ENCODE results near the gene PARD6G. TPM values are rescaled to one million over a fixed set of nuclear protein-coding genes. Genes with fewer than 3 reads are reported as not detected.
"Not testable (repeated sequence)": the region's sequence is repeated elsewhere in the genome, so short reads cannot be mapped to it uniquely, and the experiment has no call there.

Gene PARD6G
- total and polyA plus RNA-seq, 7 donors = 0.22 to 1.5 (median 1.1) TPM

- TF ChIP-seq, protein P1, sequence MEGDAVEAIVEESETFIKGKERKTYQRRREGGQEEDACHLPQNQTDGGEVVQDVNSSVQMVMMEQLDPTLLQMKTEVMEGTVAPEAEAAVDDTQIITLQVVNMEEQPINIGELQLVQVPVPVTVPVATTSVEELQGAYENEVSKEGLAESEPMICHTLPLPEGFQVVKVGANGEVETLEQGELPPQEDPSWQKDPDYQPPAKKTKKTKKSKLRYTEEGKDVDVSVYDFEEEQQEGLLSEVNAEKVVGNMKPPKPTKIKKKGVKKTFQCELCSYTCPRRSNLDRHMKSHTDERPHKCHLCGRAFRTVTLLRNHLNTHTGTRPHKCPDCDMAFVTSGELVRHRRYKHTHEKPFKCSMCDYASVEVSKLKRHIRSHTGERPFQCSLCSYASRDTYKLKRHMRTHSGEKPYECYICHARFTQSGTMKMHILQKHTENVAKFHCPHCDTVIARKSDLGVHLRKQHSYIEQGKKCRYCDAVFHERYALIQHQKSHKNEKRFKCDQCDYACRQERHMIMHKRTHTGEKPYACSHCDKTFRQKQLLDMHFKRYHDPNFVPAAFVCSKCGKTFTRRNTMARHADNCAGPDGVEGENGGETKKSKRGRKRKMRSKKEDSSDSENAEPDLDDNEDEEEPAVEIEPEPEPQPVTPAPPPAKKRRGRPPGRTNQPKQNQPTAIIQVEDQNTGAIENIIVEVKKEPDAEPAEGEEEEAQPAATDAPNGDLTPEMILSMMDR (IDR thresholded peaks at IDR 0.05) = peak; percentile 89
- intact Hi-C loops (cut with DNase I); H3K27ac ChIP-seq; H3K4me1 ChIP-seq; H3K9me3 ChIP-seq; H3K27me3 ChIP-seq (ENCODE audit: insufficient read depth in 3 of 3, low read length in 2 of 3); H3K36me3 ChIP-seq (ENCODE audit: insufficient read depth in 1 of 2, low read depth in 1 of 2); H3K4me3 ChIP-seq: not testable (repeated sequence)
- DNase-seq = peak; percentile 71 to 84
- peak in 3 of 4 donors; percentile 36 to 75 (median 38) for ATAC-seq
- WGBS, 3 donors = 42 to 64% (median 47%) methylated on average over 12 of the region's 12 CpGs
These were observed 10.5 kb upstream of the PARD6G start for GRCh38 chr18:80257579-80258543.

DNA sequence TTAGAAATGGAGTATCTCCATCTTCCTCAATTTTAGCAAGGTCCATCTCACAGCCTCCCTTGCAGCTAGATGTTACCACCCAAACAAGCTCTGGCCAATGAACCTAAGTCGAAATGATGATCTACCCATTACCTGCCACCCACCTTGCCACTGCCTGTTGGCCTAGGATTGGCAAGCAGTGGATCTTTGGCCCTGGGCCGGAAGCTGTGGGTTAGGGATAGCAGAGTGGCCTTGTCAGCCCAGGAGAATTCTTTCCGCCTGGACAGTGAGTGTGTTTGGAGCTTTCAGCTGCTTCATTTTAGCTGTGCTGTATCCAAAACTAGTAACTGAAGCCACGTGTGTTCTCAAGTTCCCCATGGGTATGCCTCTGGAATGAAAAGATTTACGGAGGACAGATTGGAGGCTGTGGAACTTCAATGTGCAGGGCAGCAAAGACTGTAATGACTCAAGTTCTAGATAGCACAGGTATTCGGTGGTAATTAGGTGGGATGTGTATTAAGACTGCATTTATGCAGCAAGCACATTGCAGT is 7.7 kb upstream of the PARD6G start:
- DNase-seq (no peak), ATAC-seq (peak in 2 of 4 donors; percentile 20 to 46)
- Histone ChIP-seq H3K27ac (no peak overlapping the region), H3K9me3 (no peaks in the 10 kb centered on the region), H3K27me3 (ENCODE audit: insufficient read depth in 3 of 3, low read length in 2 of 3) (no peaks in the 10 kb centered on the region), H3K4me3 (no peak overlapping the region), H3K4me1 (peaks cover 3% of the 10 kb centered on the region), H3K36me3 (ENCODE audit: insufficient read depth in 1 of 2, low read depth in 1 of 2) (no peaks in the 10 kb centered on the region)
- WGBS, 3 donors = 28 to 32% (median 29%) methylated on average over 6 of the region's 6 CpGs
- intact Hi-C loops (cut with DNase I) = no loop called here
- TF ChIP-seq, protein P1 (IDR thresholded peaks at IDR 0.05) = no peak

DNA sequence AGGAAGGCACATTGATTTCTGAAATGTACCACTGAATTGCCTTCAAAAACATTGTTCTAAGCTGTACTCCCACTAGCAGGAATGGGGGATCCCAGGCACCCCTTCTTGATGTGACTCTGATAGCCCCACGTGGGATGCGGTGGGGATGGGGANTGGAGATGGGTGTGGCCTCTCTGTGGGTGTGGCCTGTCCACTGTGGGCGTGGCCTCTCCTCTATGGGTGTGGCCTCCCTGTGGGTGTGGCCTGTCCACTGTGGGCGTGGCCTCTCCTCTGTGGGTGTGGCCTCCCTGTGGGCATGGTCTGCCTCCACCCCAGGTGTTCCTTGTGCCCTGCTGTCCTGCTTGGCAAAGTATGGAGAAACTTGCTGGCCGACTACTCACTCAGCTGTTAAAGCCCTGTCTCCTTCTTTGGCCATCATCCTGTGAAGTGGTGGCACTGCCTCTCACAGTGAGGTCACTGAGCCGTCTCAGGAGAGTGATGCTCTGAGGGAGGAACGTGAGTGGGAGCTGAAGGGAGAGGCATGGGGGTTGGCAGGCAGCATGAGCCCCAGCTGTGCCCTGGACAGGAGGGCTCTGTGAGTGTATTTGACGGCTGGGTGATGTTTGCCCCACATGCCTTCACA is 6.7 kb upstream of the PARD6G start:
- H3K4me3 ChIP-seq = no peak overlapping the region
- intact Hi-C loops (cut with DNase I) = no loop called here
- H3K9me3 ChIP-seq = no peaks in the 10 kb centered on the region
- no peaks in the 10 kb centered on the region for H3K36me3 ChIP-seq (ENCODE audit: insufficient read depth in 1 of 2, low read depth in 1 of 2)
- H3K27me3 ChIP-seq (ENCODE audit: insufficient read depth in 3 of 3, low read length in 2 of 3) = no peaks in the 10 kb centered on the region
- H3K27ac ChIP-seq = no peak overlapping the region
- ATAC-seq (peak; percentile 52 to 85 (median 80)), DNase-seq (no peak)
- H3K4me1 ChIP-seq = peaks cover 3% of the 10 kb centered on the region
- WGBS, 3 donors = 45 to 47% (median 45%) methylated on average over 8 of the region's 8 CpGs
- TF ChIP-seq, protein P1 (IDR thresholded peaks at IDR 0.05) = no peak

GRCh38 chr18:80253236-80253635 is 5.9 kb upstream of the PARD6G start:
- no peak overlapping the region for H3K27ac ChIP-seq
- WGBS, 3 donors = 92 to 96% (median 95%) methylated on average over 7 of the region's 8 CpGs
- DNase-seq (no peak), ATAC-seq (no peak)
- H3K4me1 ChIP-seq = peaks cover 3% of the 10 kb centered on the region
- no peaks in the 10 kb centered on the region for H3K36me3 ChIP-seq (ENCODE audit: insufficient read depth in 1 of 2, low read depth in 1 of 2)
- TF ChIP-seq, protein P1 (IDR thresholded peaks at IDR 0.05) = no peak
- no peaks in the 10 kb centered on the region for H3K27me3 ChIP-seq (ENCODE audit: insufficient read depth in 3 of 3, low read length in 2 of 3)
- intact Hi-C loops (cut with DNase I) = no loop called here
- no peaks in the 10 kb centered on the region for H3K9me3 ChIP-seq
- no peak overlapping the region for H3K4me3 ChIP-seq
